Activated gamma-delta T cell (primary cell): ENCODE measurements around the gene NDUFS8.

Experiments
- DNase-seq: peaks from one replicate; lab custom pipeline; 2025; lab: John Stamatoyannopoulos, UW

NDUFS8 gene

DNA sequence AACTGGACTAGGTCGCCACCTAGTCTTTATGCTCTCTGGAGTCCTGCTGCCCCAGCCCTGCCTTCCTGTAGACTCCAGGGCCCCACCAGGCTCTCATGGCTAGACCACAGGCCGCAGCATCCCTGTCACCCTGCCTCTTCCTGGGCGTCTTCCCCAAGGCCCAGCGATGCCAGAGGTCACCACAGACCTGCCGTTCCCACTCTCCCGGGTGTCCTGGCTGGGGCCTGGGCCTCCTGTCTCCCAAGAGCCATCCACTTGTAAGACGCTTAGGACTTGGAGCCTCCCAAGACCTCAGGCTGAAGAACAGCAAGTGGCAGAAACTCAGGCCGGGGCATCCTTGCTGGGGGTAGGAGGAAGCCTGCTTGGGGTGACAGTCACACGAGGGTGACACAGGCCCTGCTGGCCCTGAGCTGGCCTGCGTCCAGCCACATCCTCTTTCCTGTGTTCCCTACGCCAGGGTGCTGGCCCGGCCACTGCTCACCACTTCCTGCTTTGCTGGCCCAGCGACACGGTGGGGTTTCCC, 6.3 kb downstream of the NDUFS8 start:
- DNase-seq = no peak

DNA sequence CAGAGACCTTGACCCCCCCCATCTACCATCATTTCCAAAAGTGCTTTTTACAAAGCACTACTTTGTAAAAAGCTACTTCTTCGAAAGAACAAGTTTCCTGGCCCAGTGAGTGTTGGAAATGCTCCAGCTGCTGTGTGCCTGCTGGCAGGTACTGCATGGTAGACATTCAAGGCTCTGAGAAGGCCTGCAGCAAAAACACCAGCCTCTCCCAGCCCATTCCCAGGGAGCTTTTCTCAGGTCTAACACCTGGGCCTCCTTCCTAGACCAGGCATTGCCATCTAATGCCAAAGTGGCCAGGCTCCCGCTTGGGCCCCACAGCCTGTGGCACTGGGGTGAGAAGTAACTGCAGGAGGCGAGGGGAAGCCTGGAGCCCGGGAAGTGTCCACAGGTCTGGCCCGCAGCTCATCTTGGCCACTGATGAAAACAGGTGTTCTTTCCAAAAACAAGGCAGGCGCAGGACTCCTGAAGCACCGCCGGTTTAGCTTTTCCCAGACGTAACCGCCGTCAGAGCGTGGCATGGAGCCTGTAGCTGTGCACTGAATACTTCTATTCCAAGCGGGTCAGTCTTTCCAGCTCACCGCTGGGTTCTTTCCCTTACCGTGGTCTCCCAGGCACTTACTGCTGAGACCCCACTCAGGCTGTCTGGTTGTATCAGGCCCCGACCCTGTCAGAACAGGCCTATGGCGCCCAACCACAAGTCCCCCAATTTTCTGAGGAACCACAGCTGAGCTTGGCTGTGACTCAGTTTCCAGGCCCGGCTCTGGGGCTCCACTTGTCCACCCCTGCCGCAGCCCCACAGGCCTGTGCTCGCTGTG, 7.1 kb downstream of the NDUFS8 start:
- no peak for DNase-seq

DNA sequence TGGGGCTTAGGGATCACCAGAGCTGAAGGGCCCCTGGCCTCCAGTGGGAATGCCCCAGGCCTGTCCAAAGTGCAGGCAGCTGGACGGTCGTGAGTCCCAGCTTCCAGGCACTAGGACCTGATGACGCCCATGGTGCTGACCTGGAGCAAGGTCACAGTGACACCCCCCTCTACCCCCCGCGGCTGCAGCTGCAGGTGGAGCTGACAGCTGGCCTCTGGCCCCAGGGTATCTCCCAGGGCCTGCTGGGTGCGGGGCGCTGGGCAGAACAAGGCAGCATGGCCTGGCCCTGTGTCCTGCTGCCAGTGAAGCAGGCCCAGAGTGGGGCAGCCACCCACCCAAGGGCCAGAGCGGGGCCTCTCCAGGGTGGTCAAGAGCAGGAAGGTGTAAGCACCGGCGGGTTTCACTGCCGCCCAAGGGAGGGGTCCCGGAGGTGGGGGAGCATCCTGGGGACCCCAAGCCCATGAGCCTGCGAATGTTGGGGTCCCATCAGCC, 7.8 kb downstream of the NDUFS8 start:
- no peak for DNase-seq

DNA sequence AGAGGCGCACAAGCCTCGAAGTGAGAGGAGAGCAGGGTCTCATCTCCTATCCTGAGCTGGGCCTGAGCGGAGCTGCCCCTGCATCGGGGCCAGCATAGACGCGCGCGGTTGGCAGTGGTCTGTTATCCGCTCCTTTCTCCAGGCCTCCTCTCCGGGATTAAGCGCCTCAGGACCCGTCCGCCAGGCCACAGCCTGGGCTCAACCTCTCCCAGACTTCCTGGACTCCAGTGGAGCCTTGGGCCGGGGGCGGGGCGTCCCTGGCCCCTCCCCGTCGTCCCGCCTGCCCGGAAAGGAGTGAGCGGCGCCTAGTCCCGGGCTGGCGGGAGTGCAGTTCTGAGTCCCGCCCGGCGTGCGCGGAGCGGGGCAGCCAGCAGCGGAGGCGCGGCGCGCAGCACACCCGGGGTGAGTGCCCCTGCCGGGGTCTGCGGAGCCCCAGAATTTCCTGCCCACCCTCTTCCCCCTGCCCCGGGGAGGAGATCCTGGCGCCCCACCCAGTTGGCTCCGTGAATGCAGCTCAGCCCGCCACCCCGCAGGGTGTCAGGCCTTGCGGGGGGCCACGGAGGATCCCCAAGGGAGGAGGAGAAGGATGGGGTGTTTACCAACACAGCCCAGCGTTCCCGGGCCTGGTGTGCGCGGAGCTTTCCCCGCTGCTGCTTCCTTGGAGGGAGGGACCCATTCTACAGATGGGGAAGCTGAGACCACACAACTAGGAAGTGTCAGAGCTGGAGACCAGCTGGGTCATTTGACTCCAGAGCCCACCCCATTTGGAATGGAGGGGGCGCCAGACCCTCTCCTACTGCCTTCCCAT, 8.4 kb downstream of the NDUFS8 start, which contains the start of gene TCIRG1:
TCIRG1 (plus strand) TSS at position 308 of the 808 bp plus-strand sequence. CDS start 2,247 bp downstream, outside the sequence.
- peak; percentile 43 for DNase-seq

DNA sequence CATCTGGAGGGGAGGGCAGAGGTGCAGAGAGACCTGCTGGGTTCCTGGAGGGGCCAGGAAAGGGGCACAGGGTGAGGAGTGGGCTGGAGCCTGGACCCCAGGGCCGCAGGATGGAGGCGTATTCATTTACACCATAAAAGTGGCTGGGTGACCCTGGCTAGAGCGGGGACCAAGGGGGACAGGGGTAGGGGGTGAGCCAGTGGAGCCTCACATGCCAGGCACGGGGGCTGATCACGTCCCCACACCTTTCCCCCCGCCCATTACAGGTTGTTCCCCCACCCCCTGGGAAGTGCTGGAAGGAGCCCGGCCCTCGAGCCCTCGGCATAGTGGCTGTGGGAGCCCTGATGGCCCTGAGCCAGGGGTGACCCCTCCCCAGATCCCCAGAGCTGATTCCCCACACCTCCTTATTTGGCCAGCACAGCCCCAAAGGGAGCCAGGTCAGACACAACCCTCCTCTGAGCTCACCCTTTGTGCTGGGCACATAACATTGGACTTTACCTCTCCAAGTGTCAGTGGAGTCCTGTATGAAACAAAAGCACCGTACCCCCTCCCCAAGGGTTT, 9.1 kb downstream of the NDUFS8 start:
- no peak for DNase-seq

DNA sequence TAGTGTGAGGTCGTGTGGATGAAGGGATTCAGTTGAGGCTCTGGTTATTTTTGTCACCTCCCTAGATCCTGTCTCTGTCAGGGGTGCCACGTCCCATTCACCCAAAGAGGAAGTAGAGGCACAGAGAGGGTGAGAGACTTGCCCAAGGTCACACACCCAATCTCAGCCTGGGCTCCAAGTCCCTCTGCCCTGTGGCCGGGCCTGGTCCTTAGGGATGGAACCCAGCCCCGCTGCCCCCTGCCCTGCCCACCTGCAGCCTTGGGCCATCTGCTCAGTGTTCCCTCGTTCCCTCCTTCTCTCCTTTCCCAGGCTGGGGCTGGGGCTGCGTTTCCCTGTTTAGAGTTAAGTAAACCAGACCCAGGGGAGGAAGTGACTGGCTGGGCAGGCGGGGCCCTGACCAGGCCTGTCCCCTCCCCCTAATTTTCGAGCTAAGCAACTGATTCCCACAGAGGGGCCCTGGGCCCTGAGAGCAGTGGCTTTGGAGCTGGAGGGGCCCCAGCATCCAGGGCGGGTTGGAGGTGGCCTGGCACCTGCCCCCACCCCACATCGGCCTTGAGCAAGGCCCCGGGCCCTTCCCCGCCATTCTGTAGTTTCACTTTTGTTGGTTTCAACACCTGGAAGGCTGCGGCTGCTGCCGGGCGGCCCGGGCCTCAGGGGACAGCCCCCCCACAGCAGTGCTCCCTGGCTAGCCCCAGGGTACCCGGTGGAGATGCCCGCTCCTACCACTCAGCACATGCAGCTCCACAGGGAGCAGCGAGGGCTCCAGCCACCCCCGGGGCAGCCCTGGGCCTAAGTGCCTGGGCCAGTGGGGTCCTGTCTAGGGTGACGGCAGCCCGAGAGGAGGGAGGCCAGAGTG, 9.8 kb downstream of the NDUFS8 start:
- DNase-seq = peak; percentile 31

DNA sequence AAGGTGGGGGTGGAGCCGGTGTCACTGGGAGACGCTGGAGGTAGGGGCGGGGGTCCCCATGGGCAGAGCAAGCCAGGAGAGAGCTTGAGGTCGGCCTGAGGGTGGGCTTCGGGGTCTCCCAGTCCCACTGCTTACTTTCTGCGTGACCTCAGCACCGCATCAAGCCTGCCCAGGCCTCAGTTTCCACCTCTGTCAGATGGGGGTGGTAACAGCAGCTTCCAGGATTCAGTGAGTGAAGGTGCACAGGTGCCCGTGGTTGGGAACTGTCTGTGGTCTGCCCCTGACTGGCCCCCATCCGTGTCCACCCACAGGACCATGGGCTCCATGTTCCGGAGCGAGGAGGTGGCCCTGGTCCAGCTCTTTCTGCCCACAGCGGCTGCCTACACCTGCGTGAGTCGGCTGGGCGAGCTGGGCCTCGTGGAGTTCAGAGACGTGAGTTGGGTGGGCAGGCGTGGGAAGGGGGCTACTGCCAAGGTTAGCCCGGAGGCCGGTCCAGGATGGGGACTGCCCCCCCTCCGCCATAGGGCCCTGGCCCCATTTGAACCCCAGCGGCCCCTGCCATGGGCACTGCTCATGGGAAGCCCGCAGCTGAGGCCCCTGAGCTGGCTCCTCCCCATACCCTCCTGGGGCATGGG, 10.6 kb downstream of the NDUFS8 start:
- no peak for DNase-seq

DNA sequence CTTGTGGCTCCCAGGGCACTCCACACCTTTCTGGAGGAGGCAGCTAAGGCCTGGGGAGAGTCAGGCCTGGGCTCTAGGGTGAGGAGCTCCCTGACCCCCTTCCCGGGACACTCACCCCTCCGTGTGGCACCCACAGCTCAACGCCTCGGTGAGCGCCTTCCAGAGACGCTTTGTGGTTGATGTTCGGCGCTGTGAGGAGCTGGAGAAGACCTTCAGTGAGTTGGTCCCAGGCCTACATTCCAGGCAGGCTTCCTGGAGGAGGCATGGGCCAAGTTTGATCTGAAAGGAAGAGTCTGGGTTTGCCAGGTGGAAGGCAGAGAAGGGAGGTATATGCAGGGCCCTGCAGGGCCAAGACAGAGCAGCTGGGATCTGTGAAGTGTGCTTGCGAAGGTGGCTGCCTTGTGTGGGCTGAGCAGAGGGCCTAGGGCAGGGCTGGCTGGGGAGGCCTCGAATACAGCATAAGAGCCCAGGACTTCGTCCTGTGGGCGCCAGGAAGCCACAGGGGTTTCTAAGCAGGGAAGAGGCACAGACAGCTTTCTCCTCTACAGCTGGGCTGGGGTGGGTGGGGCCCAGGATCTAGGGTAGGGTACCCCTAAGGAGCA, 11.2 kb downstream of the NDUFS8 start:
- DNase-seq = no peak

DNA sequence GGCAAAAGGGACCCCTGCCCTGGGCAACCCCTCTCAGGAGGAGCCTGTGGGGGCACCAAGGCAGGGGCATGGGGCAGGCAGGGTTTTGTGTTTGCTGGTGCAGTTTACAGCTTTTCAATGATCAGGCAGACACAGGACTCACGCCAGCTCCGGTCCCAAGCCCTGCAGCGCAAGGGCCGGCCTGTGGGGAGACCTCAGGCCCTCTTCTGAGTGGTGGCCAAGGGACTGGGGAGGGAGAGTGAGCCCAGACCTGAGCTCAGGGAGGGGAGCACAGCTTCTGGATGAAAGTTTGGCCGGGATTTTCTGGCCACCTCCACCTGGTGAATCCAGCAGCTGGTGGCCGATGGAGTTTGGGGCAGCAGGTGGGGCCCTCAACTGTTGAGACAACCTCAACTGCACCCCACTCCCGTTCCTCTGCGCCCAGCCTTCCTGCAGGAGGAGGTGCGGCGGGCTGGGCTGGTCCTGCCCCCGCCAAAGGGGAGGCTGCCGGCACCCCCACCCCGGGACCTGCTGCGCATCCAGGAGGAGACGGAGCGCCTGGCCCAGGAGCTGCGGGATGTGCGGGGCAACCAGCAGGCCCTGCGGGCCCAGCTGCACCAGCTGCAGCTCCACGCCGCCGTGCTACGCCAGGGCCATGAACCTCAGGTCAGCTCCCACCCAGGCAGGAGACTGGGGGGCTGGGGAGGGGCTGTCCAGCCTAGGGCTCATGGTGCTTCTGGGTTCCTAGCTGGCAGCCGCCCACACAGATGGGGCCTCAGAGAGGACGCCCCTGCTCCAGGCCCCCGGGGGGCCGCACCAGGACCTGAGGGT, 11.9 kb downstream of the NDUFS8 start:
- no peak for DNase-seq

DNA sequence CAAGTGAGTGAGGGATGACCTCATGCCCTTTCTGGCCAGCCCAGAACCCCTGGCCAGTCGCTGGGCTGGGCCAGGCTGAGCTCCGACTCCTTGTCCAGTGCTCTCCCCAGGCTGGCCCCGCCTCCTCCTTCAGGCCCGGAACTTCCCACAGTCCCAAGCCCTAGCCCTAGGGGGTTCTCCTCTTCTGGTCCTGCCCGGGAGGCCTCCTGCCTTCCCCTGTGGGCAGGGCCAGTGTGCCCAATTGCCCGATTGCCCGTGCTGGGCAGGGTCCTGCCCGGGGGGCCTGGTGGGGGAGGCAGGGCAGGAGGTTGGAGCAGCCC, 12.5 kb downstream of the NDUFS8 start:
- no peak for DNase-seq

DNA sequence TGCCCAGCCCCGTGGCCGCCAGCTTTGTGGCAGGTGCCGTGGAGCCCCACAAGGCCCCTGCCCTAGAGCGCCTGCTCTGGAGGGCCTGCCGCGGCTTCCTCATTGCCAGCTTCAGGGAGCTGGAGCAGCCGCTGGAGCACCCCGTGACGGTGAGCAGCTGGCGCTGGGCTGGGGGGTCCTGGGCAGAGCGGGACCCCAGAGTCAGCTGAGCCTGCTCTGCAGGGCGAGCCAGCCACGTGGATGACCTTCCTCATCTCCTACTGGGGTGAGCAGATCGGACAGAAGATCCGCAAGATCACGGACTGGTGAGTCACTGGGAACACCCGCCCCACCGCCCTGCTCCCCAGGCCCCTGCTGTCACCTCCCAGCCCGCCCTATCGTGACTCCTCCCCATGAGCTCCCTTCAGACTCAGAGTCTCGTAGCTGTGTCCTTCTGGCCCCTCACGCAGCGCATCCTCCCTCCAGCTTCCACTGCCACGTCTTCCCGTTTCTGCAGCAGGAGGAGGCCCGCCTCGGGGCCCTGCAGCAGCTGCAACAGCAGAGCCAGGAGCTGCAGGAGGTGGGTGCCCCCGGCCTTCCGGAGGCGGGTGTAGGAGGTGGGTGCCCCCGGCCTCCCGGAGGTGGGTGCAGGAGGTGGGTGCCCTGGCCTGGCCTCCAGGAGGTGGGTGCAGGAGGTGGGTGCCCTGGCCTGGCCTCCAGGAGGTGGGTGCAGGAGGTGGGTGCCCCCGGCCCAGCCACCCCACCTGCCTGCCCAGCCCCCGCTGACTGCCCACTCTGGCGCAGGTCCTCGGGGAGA, 13.1 kb downstream of the NDUFS8 start:
- DNase-seq = no peak

DNA sequence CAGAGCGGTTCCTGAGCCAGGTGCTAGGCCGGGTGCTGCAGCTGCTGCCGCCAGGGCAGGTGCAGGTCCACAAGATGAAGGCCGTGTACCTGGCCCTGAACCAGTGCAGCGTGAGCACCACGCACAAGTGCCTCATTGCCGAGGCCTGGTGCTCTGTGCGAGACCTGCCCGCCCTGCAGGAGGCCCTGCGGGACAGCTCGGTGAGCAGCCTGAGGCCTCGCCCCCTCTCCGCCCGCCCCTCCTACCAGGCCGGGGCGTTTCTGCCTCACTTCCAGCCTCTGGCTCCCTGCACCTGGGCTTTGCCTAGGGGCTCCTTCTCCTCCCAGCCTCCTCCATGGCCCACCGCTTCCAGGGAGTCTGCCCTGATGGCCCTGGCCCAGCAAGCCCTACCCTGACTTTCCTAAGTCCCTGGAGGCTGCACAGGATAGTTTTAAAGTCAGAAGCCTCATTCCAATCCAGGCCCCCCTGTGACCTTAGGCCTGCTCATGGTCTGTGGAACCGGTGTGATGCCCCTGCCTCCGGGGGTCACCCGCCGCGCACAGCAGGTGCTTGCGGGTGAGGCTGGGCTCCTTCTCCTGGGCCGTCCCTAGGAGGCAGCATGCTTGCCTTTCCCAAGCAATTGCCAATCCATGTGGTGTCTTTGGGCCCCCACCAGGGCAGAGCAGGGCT, 13.8 kb downstream of the NDUFS8 start:
- no peak for DNase-seq

DNA sequence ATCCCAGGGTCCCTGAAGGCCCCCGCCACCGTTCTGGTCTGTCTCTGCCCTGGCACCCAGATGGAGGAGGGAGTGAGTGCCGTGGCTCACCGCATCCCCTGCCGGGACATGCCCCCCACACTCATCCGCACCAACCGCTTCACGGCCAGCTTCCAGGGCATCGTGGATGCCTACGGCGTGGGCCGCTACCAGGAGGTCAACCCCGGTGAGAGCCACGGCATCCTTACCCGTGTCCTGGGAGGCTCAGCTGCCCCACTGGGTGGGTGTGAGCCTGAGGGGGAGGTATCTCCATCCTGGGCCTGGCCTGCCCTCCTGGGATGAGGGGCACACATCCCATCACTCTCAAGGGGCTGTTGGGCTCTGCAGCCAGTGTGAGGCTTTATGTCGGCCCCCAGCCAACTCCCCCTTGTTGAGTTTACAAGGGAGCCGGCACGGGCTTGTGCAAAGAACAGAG, 14.4 kb downstream of the NDUFS8 start:
- no peak for DNase-seq

DNA sequence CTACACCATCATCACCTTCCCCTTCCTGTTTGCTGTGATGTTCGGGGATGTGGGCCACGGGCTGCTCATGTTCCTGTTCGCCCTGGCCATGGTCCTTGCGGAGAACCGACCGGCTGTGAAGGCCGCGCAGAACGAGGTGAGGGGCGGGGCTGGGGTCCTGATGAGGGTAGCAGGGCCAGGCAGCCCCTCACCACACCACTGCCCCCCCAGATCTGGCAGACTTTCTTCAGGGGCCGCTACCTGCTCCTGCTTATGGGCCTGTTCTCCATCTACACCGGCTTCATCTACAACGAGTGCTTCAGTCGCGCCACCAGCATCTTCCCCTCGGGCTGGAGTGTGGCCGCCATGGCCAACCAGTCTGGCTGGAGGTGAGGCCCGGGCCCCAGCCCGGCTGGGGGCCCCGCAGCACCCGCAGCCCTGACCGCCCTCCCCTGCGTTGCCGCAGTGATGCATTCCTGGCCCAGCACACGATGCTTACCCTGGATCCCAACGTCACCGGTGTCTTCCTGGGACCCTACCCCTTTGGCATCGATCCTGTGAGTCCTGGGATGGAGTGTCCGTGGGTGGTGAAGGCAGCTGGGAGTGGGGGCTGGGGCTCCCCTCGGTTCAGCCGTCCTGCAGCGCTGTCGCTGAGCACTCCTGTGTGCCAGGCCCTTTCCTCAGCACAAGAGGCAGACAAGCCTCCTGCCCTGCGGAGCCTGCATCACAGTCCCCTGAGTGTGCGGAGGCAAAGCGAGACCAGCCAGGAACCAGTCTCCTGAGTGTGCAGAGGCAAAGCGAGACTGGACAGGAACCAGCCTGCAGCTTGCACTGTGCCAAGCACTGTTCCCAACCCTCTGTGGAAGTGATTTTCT, 17.2 kb downstream of the NDUFS8 start:
- DNase-seq = no peak

DNA sequence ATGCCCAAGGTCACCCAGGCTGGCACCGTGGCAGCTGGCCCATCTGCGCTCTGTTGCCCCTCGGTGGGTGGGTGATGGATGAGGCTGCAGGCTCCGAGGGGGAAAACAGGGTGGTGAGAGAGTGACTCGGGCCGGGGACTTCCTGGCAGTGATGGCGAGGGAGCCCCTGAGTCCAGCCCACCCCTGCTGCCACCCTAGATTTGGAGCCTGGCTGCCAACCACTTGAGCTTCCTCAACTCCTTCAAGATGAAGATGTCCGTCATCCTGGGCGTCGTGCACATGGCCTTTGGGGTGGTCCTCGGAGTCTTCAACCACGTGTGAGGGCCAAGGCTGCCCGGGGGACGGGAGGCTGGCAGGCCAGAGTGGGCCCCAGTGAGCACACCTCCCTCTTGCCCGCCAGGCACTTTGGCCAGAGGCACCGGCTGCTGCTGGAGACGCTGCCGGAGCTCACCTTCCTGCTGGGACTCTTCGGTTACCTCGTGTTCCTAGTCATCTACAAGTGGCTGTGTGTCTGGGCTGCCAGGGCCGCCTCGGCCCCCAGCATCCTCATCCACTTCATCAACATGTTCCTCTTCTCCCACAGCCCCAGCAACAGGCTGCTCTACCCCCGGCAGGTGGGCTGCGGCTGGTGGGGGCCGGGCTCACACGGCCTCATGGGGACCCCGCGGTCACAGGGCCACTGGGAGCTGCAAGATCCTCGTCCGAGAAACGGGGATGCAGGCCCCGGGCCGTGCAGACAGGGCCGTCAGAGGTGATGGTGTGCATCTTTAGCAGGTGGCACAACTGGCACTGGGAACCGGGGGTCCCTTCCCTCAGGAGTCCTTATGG, 18.4 kb downstream of the NDUFS8 start:
- no peak for DNase-seq
